Activated T-helper 2 cell treated with anti-CD3 and anti-CD28 coated beads, Interferon-gamma antibody, Interleukin-2, Interleukin-4, amounts not matched to agents 10 μg/mL and 5 μg/mL and 100 μg/mL, durations not matched to agents 14 hours and 24 hours and 36 hours (primary cell): ENCODE measurements around the gene TEX36. TPM values are rescaled to one million over a fixed set of nuclear protein-coding genes. Genes with fewer than 3 reads are reported as not detected.
"Not testable (repeated sequence)": the region's sequence is repeated elsewhere in the genome, so short reads cannot be mapped to it uniquely, and the experiment has no call there.

Experiments used
- DNase-seq: peaks from one replicate; pipeline ENCODE4 v3.0.0; 2021; ENCODE audit warnings: low spot score
- H3K27ac Mint-ChIP-seq: one replicate; pipeline ENCODE4 v1.8.0; 2021; ENCODE audit warnings: mixed read lengths
- H3K27me3 Mint-ChIP-seq: one replicate; pipeline ENCODE4 v1.8.0; 2021; ENCODE audit warnings: low read depth, mixed read lengths
- H3K36me3 Mint-ChIP-seq: one replicate; pipeline ENCODE4 v1.8.0; 2021; ENCODE audit warnings: low read depth, mixed read lengths
- H3K4me1 Mint-ChIP-seq: one replicate; pipeline ENCODE4 v1.8.0; 2021; ENCODE audit warnings: low read depth, mixed read lengths
- H3K4me3 Mint-ChIP-seq: one replicate; pipeline ENCODE4 v1.8.0; 2021; ENCODE audit warnings: low read depth, mild to moderate bottlenecking, moderate library complexity, mixed read lengths
- H3K9me3 Mint-ChIP-seq: one replicate; pipeline ENCODE4 v1.8.0; 2021; ENCODE audit warnings: mixed read lengths
- intact Hi-C: fragments of 100-400 bp; cut with micrococcal nuclease; formaldehyde crosslinking; loops from one replicate; pipeline ENCODE4 v1.15.1; 2023
- total RNA-seq: library from RNA; stranded (reverse); gene quantifications from 2 replicates; pipeline ENCODE4 v1.2.3, GENCODE V29; 2022

The TEX36 gene
- total RNA-seq, 1 donor from 2014 or later = not detected

DNA sequence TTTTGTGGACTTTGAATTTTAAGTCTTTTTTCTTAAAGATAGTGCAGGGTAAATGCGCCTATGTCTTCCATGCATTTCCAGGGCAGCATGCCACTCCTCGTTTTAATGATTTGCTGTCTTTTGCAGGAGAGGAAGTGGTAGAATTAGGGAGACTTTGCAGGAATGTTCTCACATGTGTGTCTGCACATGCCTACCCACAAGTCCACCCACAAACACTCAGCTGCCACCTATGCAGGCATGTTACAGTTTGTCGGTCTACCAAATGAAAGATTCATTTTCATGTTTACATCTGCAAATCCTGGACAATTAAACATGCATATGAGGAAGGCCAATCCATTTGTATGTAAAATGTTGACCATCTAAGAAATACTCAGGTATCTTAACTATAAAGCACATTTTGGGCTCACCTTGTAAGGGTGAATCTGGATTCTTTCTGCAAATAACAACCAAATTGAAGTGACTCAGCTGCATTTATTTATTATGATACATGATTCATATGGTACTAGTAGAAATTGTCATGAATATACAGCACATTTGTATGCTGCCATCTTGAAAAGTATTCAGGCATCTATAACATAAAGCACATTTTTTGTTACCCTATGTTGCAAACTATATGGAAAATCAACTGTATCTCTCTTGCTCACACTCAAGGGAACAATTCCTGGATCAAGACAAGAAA is 4.7 kb upstream of the TEX36 start:
- no peaks in the 10 kb centered on the region for H3K9me3 Mint-ChIP-seq
- intact Hi-C loops = no loop called here
- H3K4me1 Mint-ChIP-seq = no peaks in the 10 kb centered on the region
- DNase-seq = no peak
- H3K27ac Mint-ChIP-seq = no peak overlapping the region
- no peaks in the 10 kb centered on the region for H3K36me3 Mint-ChIP-seq
- peaks cover 2% of the 10 kb centered on the region for H3K27me3 Mint-ChIP-seq
- no peak overlapping the region for H3K4me3 Mint-ChIP-seq

DNA sequence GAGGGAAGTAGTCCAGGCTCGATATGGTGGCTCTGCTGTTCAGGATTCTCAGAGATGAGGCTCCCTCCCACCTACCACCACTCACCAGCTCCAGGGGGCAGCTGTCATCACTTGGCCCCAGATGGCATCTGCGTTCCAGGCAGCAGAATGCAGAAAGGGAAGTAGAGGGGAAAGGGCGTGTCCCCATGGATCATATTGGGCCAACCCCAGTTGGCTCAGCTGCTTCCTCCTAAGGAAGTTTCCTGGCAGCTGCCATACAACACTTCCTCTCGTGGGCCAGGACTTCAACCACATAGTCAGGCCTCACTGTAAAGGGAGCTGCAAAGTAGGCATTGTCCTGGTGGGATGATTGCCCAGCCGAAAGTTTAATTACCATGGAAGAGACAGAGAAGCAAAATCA is 1.6 kb upstream of the TEX36 start:
- Mint-ChIP-seq H3K27me3 (no peaks in the 10 kb centered on the region), H3K36me3 (no peaks in the 10 kb centered on the region), H3K27ac (no peak overlapping the region), H3K9me3 (no peaks in the 10 kb centered on the region), H3K4me1 (no peaks in the 10 kb centered on the region), H3K4me3 (no peak overlapping the region)
- DNase-seq = no peak
- intact Hi-C loops = no loop called here

DNA sequence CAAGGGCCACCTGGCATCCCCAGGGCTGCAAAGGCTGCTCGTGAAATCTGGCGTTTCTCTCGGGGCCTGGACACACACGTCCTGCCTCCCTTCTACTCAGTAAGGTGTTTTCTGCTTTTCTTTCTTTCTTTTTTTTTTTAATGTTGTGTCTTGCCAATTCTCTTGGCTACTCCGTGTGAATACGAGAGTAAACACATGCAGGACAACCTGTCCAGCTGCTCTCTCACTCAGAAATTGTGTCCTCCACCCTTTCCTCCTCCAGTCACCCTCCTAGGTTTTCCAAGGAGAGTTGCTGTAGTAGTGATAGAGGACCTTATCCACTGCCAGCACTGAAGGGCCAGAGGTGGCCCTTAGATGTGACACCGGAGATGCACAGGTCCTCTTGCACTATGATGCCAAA is 858 bp upstream of the TEX36 start:
- H3K9me3 Mint-ChIP-seq = no peaks in the 10 kb centered on the region
- no peak overlapping the region for H3K27ac Mint-ChIP-seq
- no peak overlapping the region for H3K4me3 Mint-ChIP-seq
- H3K4me1 Mint-ChIP-seq = no peaks in the 10 kb centered on the region
- DNase-seq = no peak
- no peaks in the 10 kb centered on the region for H3K36me3 Mint-ChIP-seq
- intact Hi-C loops = no loop called here
- no peaks in the 10 kb centered on the region for H3K27me3 Mint-ChIP-seq

DNA sequence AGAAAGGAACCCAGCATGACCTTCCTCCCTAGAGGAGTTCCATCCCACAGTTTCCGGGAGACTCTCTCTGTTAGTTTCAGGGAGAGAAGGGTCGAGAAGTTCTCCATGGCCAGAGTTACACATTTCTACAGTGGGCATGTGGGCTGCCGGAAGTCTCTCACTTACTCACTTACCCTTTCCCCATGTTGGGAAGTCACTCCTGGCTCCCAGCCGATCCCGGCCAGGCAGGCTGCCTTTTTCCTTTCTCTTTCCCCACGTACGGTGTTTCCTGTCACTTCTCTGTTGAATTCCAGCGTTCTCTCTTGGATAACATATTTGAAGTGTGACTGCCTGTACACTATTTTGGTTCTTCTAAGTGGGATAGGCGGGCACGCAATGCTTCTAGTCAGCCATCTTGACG is 3.5 kb downstream of the TEX36 start:
- H3K36me3 Mint-ChIP-seq = no peaks in the 10 kb centered on the region
- H3K9me3 Mint-ChIP-seq = peaks cover 20% of the 10 kb centered on the region
- no peak overlapping the region for H3K4me3 Mint-ChIP-seq
- intact Hi-C loops = no loop called here
- no peaks in the 10 kb centered on the region for H3K4me1 Mint-ChIP-seq
- DNase-seq = no peak
- H3K27ac Mint-ChIP-seq = no peak overlapping the region
- no peaks in the 10 kb centered on the region for H3K27me3 Mint-ChIP-seq

DNA sequence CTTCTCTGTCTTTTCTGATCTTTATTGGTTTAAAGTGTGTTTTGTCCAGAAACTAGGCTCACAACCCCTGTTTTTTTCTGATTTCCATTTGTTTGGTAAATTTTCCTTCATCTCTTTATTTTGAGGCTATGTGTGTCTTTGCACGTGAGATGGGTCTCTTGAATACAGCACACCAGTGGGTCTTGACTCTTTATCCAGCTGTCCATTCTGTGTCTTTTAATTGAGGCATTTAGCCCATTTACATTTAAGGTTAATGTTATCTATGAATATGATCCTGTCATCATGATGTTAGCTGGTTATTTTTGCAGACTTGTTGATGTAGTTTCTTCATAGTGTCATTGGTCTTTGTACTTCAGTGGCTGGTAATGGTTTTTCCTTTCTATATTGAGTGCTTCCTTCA is 10.1 kb downstream of the TEX36 start:
- intact Hi-C loops = no loop called here
- Mint-ChIP-seq H3K36me3 (no peaks in the 10 kb centered on the region), H3K4me1 (no peaks in the 10 kb centered on the region), H3K9me3 (peaks cover 20% of the 10 kb centered on the region), H3K27ac (no peak overlapping the region), H3K27me3 (no peaks in the 10 kb centered on the region), H3K4me3 (no peak overlapping the region)
- DNase-seq = no peak

DNA sequence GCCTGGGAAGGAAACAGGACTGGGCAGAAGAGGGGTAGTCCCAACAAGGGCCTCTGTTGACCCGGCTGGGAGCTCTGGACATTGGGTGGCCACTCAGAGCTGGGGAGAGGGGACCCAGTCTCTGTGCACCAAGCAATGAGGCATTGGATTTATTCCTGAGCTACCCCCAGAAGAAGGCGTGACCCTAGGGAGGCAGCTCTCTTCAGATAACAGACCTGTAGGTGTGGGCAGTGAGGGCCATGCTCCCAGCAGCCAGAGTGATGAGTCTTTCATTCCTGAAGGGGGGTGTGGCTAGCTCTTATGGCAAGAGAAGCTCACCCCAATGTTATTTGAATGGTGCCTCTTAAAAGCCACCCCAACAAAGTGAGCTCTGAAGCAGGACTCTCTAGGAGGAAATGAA is 20.4 kb downstream of the TEX36 start:
- H3K9me3 Mint-ChIP-seq = no peaks in the 10 kb centered on the region
- no peak overlapping the region for H3K4me3 Mint-ChIP-seq
- no peak overlapping the region for H3K27ac Mint-ChIP-seq
- H3K36me3 Mint-ChIP-seq = no peaks in the 10 kb centered on the region
- no peak for DNase-seq
- no peaks in the 10 kb centered on the region for H3K4me1 Mint-ChIP-seq
- H3K27me3 Mint-ChIP-seq = peaks cover 3% of the 10 kb centered on the region
- intact Hi-C loops = no loop called here

DNA sequence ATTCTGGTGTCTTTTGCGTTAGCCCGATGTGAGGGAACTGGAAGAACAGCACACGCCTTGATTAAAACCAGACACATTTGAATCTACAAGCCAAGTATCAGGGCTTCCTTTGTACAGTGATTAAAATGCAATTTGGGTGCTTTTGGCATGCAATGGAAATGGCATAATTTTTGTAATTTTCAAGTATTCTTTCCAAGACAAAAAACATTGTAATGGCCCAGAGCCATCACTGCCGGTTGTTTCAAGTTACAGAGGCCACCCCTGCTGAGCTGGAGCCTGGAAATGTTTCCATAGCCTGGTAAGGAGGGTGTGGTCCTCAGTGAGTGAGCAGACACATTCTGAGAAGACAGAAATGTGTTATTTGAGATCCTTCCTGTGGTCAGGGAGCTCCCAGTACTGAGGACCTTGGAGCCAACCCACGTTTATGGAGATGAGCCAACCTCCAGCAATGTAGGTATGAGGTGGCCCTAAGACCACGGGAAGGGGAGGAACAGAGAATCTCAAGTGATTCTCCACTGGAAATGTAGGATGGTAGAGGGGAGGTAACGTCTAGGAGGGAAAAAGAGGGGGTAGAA is 20.9 kb downstream of the TEX36 start:
- no peaks in the 10 kb centered on the region for H3K9me3 Mint-ChIP-seq
- no peak overlapping the region for H3K4me3 Mint-ChIP-seq
- intact Hi-C loops = no loop called here
- no peak for DNase-seq
- no peaks in the 10 kb centered on the region for H3K4me1 Mint-ChIP-seq
- peaks cover 3% of the 10 kb centered on the region for H3K27me3 Mint-ChIP-seq
- H3K27ac Mint-ChIP-seq = no peak overlapping the region
- H3K36me3 Mint-ChIP-seq = no peaks in the 10 kb centered on the region

DNA sequence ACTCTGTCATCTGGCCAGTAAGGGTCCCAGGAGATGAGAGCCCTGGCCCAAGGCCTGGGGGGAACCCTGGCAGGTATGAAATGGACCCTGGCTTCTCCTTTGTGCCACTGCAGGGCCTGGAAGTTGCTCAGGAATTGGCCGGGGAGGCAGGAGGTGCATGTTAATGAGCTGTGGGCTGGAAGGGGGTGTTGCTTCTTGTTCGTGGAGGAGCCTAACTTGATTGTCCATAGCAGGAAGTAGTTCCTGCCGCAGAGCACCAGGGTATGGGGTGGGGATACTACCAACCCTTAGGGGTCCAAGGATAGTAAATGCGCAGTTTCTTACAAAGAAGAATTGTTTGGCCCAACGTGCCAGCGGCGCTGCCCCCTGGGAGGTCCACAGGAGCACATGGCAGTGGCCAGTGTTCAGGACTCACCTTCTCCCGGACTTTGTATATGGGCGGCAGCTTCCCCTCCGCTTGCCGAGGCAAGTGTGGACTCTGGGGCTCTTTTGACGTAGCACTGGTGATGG is 21.5 kb downstream of the TEX36 start:
- no peak overlapping the region for H3K27ac Mint-ChIP-seq
- H3K9me3 Mint-ChIP-seq = no peaks in the 10 kb centered on the region
- no peaks in the 10 kb centered on the region for H3K4me1 Mint-ChIP-seq
- no peaks in the 10 kb centered on the region for H3K36me3 Mint-ChIP-seq
- DNase-seq = no peak
- H3K4me3 Mint-ChIP-seq = no peak overlapping the region
- peaks cover 3% of the 10 kb centered on the region for H3K27me3 Mint-ChIP-seq
- intact Hi-C loops = no loop called here

DNA sequence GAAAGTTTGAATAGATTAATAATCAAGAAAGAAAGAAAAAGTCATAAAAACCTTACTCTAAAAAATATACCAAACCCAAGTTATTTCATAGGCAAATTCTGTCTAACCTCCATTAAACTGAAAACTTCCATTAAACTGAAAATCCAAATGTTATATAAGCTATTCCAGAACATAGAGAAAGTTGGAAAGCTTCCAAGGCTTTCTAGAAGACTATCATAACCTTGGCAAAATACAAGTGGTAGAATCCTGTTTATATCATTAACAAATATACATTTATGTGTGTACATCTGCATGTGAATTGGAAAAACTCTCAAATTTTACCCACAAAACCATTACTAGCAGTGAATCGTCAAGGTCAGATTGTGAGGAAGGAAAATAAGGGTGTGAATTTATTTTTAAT is 23.9 kb downstream of the TEX36 start:
- Mint-ChIP-seq H3K36me3 (no peaks in the 10 kb centered on the region), H3K9me3 (no peaks in the 10 kb centered on the region), H3K27ac (no peak overlapping the region), H3K4me1 (no peaks in the 10 kb centered on the region), H3K4me3 (no peak overlapping the region), H3K27me3 (no peaks in the 10 kb centered on the region)
- intact Hi-C loops = no loop called here
- DNase-seq = no peak

DNA sequence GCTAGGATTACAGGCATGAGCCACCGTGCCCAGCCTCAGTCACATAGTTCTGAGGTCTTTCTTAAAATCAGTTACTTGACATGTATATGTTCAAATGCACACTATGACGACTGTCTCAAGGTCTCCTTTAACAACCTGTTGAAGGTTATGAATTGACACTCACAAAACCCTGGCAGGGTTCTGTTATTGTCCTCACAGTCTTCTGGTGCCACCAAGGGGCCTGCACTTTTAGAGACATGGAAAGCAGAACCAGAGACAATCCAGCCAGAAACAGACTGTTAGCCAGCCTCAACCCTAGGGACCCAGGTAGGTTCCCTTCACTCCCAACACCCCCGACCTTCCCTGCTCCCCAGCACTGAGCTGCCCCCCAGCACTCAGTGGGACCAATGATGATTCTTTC is 26.4 kb downstream of the TEX36 start:
- H3K9me3 Mint-ChIP-seq = no peaks in the 10 kb centered on the region
- intact Hi-C loops = no loop called here
- no peak overlapping the region for H3K4me3 Mint-ChIP-seq
- no peaks in the 10 kb centered on the region for H3K4me1 Mint-ChIP-seq
- H3K27me3 Mint-ChIP-seq = no peaks in the 10 kb centered on the region
- DNase-seq = no peak
- no peak overlapping the region for H3K27ac Mint-ChIP-seq
- no peaks in the 10 kb centered on the region for H3K36me3 Mint-ChIP-seq

DNA sequence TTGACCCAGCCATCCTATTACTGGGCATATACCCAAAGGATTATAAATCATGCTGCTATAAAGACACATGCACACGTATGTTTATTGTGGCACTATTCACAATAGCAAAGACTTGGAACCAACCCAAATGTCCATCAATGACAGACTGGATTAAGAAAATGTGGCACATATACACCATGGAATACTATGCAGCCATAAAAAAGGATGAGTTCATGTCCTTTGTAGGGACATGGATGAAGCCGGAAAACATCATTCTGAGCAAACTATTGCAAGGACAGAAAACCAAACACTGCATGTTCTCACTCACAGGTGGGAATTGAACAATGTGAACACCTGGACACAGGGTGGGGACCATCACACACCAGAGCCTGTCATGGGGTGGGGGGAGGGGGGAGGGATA is 29.9 kb downstream of the TEX36 start:
- DNase-seq, H3K36me3 Mint-ChIP-seq, intact Hi-C loops, H3K4me1 Mint-ChIP-seq, H3K27me3 Mint-ChIP-seq, H3K9me3 Mint-ChIP-seq, H3K4me3 Mint-ChIP-seq, H3K27ac Mint-ChIP-seq: not testable (repeated sequence)

DNA sequence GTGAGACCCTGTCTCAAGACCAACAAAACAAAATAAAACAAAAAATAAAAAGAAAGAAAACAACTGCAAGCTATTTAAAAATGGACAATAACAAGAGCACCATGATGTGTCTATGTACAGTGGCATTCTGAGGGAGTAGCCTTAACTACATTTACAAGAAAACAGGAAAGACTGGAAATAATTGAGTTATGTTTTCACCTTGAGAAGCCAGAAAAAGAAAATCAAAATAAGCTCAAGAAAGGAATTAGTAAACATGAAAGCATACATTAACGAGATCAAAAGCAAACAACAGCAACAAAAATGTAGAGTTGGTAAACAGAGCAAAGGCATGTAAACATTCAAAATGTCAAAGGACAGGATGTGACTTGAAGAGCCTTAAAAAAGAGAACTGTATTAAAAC is 36.7 kb downstream of the TEX36 start:
- DNase-seq = no peak
- Mint-ChIP-seq H3K27me3 (no peaks in the 10 kb centered on the region), H3K4me1 (no peaks in the 10 kb centered on the region), H3K36me3 (no peaks in the 10 kb centered on the region), H3K4me3 (no peak overlapping the region), H3K27ac (no peak overlapping the region), H3K9me3 (no peaks in the 10 kb centered on the region)
- intact Hi-C loops = no loop called here

DNA sequence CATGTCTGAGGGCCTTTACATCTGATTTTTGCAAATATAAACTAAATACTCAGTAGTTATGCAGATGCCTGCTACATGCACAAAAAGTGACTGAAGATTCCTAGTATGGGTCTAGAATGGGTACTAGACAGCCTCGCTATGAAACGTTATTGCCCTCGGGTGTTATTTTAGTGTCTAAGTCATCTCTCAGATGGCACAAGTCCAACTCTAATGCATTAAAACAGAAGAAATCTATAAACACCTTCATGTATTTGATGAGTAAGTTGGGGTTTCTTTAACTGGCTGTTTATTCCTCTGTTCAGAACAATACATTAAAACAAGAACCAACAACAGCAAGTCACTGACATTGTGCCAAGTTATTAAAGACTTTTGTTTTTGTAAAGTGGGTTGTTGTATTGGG is 41.6 kb downstream of the TEX36 start:
- intact Hi-C loops = no loop called here
- Mint-ChIP-seq H3K4me3 (no peak overlapping the region), H3K4me1 (no peaks in the 10 kb centered on the region), H3K36me3 (no peaks in the 10 kb centered on the region), H3K9me3 (no peaks in the 10 kb centered on the region), H3K27me3 (no peaks in the 10 kb centered on the region), H3K27ac (no peak overlapping the region)
- no peak for DNase-seq

DNA sequence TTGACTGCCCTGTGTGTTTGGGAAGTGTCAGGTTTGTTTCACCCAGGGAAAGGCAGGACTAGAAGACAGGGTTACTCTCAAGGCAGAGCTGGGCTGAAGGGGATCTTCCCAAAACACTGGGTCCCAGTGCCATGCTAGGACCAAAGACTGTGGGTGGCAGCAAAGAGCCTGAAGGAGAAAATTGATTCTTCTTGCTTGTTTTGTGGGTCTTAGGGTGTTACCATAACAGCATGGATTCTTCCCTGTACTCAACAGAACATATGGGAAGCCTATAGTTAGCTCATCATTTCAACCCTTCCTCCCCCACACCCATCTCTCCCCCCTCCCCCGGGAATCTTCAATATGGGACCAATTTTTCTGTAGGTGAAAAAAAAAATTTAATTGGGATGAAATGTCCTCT is 42.3 kb downstream of the TEX36 start:
- no peaks in the 10 kb centered on the region for H3K36me3 Mint-ChIP-seq
- H3K27ac Mint-ChIP-seq = no peak overlapping the region
- no peaks in the 10 kb centered on the region for H3K4me1 Mint-ChIP-seq
- H3K27me3 Mint-ChIP-seq = no peaks in the 10 kb centered on the region
- intact Hi-C loops = no loop called here
- no peaks in the 10 kb centered on the region for H3K9me3 Mint-ChIP-seq
- no peak overlapping the region for H3K4me3 Mint-ChIP-seq
- no peak for DNase-seq
